GM12878 (cell line): ENCODE results near the gene SMOC2. TPM values are rescaled to one million over a fixed set of nuclear protein-coding genes. Genes with fewer than 3 reads are reported as not detected.

Experiments used
- ATAC-seq: fragments of 200-7000 bp; cut with Tn5 transposase; 3 replicates; pipeline ENCODE4 v1.9.1; 2020; ENCODE audit warnings: mild to moderate bottlenecking, moderate library complexity
- BruUV-seq: library from RNA; stranded (reverse); fragments of 400-500 nt; replicated peaks from 2 replicates; lab custom pipeline; 2021; lab: Mats Ljungman, UMichigan
- CTCF ChIA-PET: fragments of 300-600 bp; sonication (Branson Sonifier 250); formaldehyde crosslinking; extraction: SDS; loops from one replicate; lab custom pipeline; 2021; ENCODE audit warnings: inconsistent platforms; lab: Yijun Ruan, JAX
- POLR2A ChIA-PET: fragments of 350-600 bp; formaldehyde crosslinking; extraction: SDS; loops from one replicate; lab custom pipeline; 2021; ENCODE audit warnings: inconsistent platforms; lab: Charles Lee
- RAD21 ChIA-PET: fragments of 300-600 bp; sonication (Branson Sonifier 250); formaldehyde crosslinking; loops from one replicate; lab custom pipeline; 2023; ENCODE audit warnings: antibody characterized with exemption; ENCODE audit not compliant: unreplicated experiment; lab: Charles Lee
- SMC1A ChIA-PET: fragments of 300-600 bp; sonication (Branson Sonifier 250); formaldehyde crosslinking; loops from one replicate; lab custom pipeline; 2023; ENCODE audit not compliant: unreplicated experiment, uncharacterized antibody; lab: Charles Lee
- DNase-seq: peaks from one replicate; pipeline ENCODE4 v3.0.0-alpha.2; 2011; ENCODE audit warnings: low read depth, low spot score
- FAIRE-seq: peaks from 3 replicates; lab custom pipeline; 2011; peaks lifted over from hg19 to GRCh38; lab: Jason Lieb, UNC
- H2AFZ ChIP-seq: 2 replicates; pipeline ENCODE4 v1.6.0; 2011; ENCODE audit warnings: low read depth, low read length, control low read depth; ENCODE audit not compliant: control insufficient read depth
- H3K27ac ChIP-seq: 2 replicates; pipeline ENCODE4 v1.5.1; 2011; ENCODE audit warnings: control low read depth; ENCODE audit not compliant: control insufficient read depth, insufficient read depth
- H3K27me3 ChIP-seq, 2 experiments: replicated peaks in 1 of 2; 2 replicates each; pipeline versions ENCODE4 v1.6.0 to v1.6.1; 2011; ENCODE audit warnings: low read length in 1 of 2; ENCODE audit not compliant: control insufficient read depth in 2 of 2, insufficient read depth in 2 of 2
- H3K36me3 ChIP-seq, 2 experiments: 2 replicates each; pipeline ENCODE4 v1.5.1; 2011; ENCODE audit warnings: low read length in 1 of 2; ENCODE audit not compliant: control insufficient read depth in 2 of 2, insufficient read depth in 2 of 2
- H3K4me1 ChIP-seq: 2 replicates; pipeline ENCODE4 v1.6.1; 2011; ENCODE audit warnings: mild to moderate bottlenecking, low read length, moderate library complexity, mixed read lengths; ENCODE audit not compliant: control insufficient read depth, insufficient read depth
- H3K4me2 ChIP-seq: 2 replicates; pipeline ENCODE4 v1.6.0; 2011; ENCODE audit warnings: control low read depth; ENCODE audit not compliant: control insufficient read depth, insufficient read depth
- H3K4me3 ChIP-seq: fragments of 200-600 bp; sonication (generic); 2 replicates; pipeline ENCODE4 v1.5.1; 2016
- H3K79me2 ChIP-seq: 2 replicates; pipeline ENCODE4 v1.6.0; 2011; ENCODE audit warnings: low read length; ENCODE audit not compliant: control insufficient read depth, insufficient read depth
- H3K9ac ChIP-seq: 2 replicates; pipeline ENCODE4 v1.8.0; 2011; ENCODE audit warnings: low read length, control low read depth, mixed read lengths; ENCODE audit not compliant: control insufficient read depth, insufficient read depth
- H3K9me3 ChIP-seq: replicated peaks from 3 replicates; pipeline ENCODE4 v1.5.1; 2011; ENCODE audit warnings: mild to moderate bottlenecking, low read length; ENCODE audit not compliant: control insufficient read depth, insufficient read depth
- H4K20me1 ChIP-seq: 2 replicates; pipeline ENCODE4 v1.6.0; 2011; ENCODE audit not compliant: control insufficient read depth, insufficient read depth
- BACH1 ChIP-seq: fragments of 450-650 bp; IDR thresholded peaks from 2 replicates; pipeline ENCODE4 v1.6.1; 2017; ENCODE audit warnings: mild to moderate bottlenecking, borderline replicate concordance
- CBX5 ChIP-seq: sonication (generic); IDR thresholded peaks from 2 replicates; pipeline ENCODE4 v1.6.1; 2016; ENCODE audit warnings: low read depth, moderate library complexity, mild to moderate bottlenecking, inconsistent platforms
- CHD2 ChIP-seq: IDR thresholded peaks from 2 replicates; pipeline ENCODE4 v1.6.1; 2011; ENCODE audit warnings: low read depth, low read length, improper control_type of control experiment, borderline replicate concordance
- CREM ChIP-seq: IDR thresholded peaks from 2 replicates; pipeline ENCODE4 v1.6.1; 2014; ENCODE audit warnings: antibody characterized with exemption, low read depth
- IKZF1 ChIP-seq: fragments of 450-650 bp; conservative IDR thresholded peaks from 2 replicates; pipeline ENCODE4 v1.6.1; 2017; ENCODE audit warnings: antibody characterized with exemption, mild to moderate bottlenecking
- JUNB ChIP-seq: IDR thresholded peaks from 2 replicates; pipeline ENCODE4 v1.6.1; 2016; ENCODE audit warnings: antibody characterized with exemption, mild to moderate bottlenecking
- MTA2 ChIP-seq: fragments of 450-650 bp; IDR thresholded peaks from 2 replicates; pipeline ENCODE4 v1.6.1; 2016; ENCODE audit warnings: low read depth, mild to moderate bottlenecking, moderate library complexity
- MYC ChIP-seq: IDR thresholded peaks from 2 replicates; pipeline ENCODE4 v1.6.1; 2011; ENCODE audit warnings: mild to moderate bottlenecking, low read length, moderate library complexity, inconsistent platforms; ENCODE audit not compliant: insufficient read depth, insufficient replicate concordance, insufficient read length, severe bottlenecking
- POLR2A ChIP-seq: IDR thresholded peaks from 2 replicates; pipeline ENCODE4 v1.6.1; 2011; ENCODE audit warnings: low read depth, mild to moderate bottlenecking, low read length
- RELA ChIP-seq: fragments of 450-650 bp; IDR thresholded peaks from 2 replicates; pipeline ENCODE4 v1.8.0; 2014; ENCODE audit warnings: borderline replicate concordance; ENCODE audit not compliant: partially characterized antibody
- RFX5 ChIP-seq: IDR thresholded peaks from 2 replicates; pipeline ENCODE4 v1.6.1; 2011; ENCODE audit warnings: low read depth, low read length, improper control_type of control experiment
- SMAD1 ChIP-seq: fragments of 450-650 bp; IDR thresholded peaks from 2 replicates; pipeline ENCODE4 v1.6.1; 2018; ENCODE audit warnings: mild to moderate bottlenecking, low read depth; ENCODE audit not compliant: partially characterized antibody
- SRF ChIP-seq, 2 experiments: IDR thresholded peaks; 2 replicates each; pipeline ENCODE4 v1.6.1; 2011; ENCODE audit warnings: low read depth in 2 of 2, low read length in 2 of 2, mild to moderate bottlenecking in 1 of 2, moderate library complexity in 1 of 2
- SUPT20H ChIP-seq: IDR thresholded peaks from 2 replicates; pipeline ENCODE4 v1.6.1; 2011; ENCODE audit warnings: low read depth, mild to moderate bottlenecking, low read length, moderate library complexity, borderline replicate concordance; ENCODE audit not compliant: control insufficient read depth
- TAF1 ChIP-seq: IDR thresholded peaks from 2 replicates; pipeline ENCODE4 v1.6.1; 2011; ENCODE audit warnings: mild to moderate bottlenecking, low read depth, low read length, borderline replicate concordance
- TCF7 ChIP-seq: IDR thresholded peaks from 2 replicates; pipeline ENCODE4 v1.6.1; 2014; ENCODE audit warnings: antibody characterized with exemption, borderline replicate concordance
- ZBED1 ChIP-seq: IDR thresholded peaks from 2 replicates; pipeline ENCODE4 v1.6.1; 2016; ENCODE audit warnings: borderline replicate concordance
- WGBS: methylation state at CpG from one replicate; pipeline ENCODE4 v1.1.6; 2016; ENCODE audit warnings: low lambda C conversion rate; ENCODE audit not compliant: insufficient replicate concordance, insufficient coverage; ENCODE audit errors: missing lambda C conversion rate; 5-methylcytosine and 5-hydroxymethylcytosine counted together
- in situ Hi-C: fragments of 300-500 bp; cut with MboI; formaldehyde crosslinking; loops from 9 replicates; pipeline ENCODE4 v1.14.3; 2018; ENCODE audit warnings: mixed read lengths
- intact Hi-C: fragments of 100-400 bp; cut with micrococcal nuclease; formaldehyde crosslinking; loops from one replicate; pipeline ENCODE4 v1.14.2; 2022; ENCODE audit not compliant: unreplicated experiment
- polyA plus RNA-seq, 11 experiments: library from polyadenylated mRNA; depleted of rRNA in 4 of 11; unstranded in 6 of 11; stranded (reverse) in 5 of 11; fragments of >200 nt; fragmentation: Nextera tagmentation in 4 of 11; fragmentation: Illumina TruSeq in 1 of 11; extraction: Ambion mirVana in 4 of 11; extraction: Trizol in 1 of 11; gene quantifications; 1 replicate in 1 of 11; 2 replicates in 10 of 11; pipeline versions ENCODE4 v1.2.1 to v1.2.3, GENCODE V29; 2011 to 2016; ENCODE audit warnings: inconsistent platforms in 2 of 11, missing spikeins in 2 of 11, low read depth in 1 of 11
- total RNA-seq, 4 experiments: library from RNA; depleted of rRNA in 3 of 4; stranded (reverse); fragments of >200 nt in 3 of 4; fragmentation: Illumina TruSeq in 1 of 4; extraction: Trizol in 1 of 4; gene quantifications; 2 replicates each; pipeline versions ENCODE4 v1.2.1 to v1.2.3, GENCODE V29; 2013 to 2021
- TF ChIP-seq, protein P1 (sequence below): IDR thresholded peaks from 2 replicates; pipeline ENCODE4 v1.6.1; 2012; ENCODE audit warnings: low read depth, low read length, improper control_type of control experiment
- TF ChIP-seq, protein P2 (sequence below): IDR thresholded peaks from 2 replicates; pipeline ENCODE4 v1.6.1; 2012; ENCODE audit warnings: low read length, inconsistent platforms

SMOC2 gene
- total and polyA plus RNA-seq, 10 of the 15 experiments (the other 5 are each of a cell fraction or from before 2014, with no cell fraction given) = 0.10 to 0.12 TPM; not detected in 8

DNA sequence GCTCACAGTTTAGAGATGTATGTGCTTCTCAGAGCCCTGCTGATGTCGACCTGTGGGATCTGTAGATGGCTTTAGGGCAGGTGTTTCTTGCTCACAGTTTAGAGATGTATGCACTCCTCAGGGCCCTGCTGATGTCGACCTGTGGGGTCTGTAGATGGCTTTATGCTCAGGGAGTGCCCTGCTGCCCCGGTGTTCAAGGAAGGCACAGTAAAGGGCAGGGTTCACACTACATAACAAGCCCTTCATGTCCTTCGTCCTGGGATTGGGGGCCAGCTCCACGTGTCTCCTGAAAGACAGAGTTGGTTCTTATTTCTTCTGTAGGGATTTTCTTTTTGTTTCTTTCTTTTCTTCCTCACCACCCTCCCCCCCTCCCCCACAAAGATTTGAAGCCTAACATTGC, 91.1 kb downstream of the SMOC2 start:
- Histone ChIP-seq H3K79me2 (no peaks in the 10 kb centered on the region), H3K4me3 (no peak overlapping the region), H3K9ac (no peak overlapping the region), H3K4me2 (no peak overlapping the region), H3K9me3 (no peaks in the 10 kb centered on the region; the same call in 2 of the 3 replicates), H3K27me3 (no peaks in the 10 kb centered on the region), H3K27ac (no peak overlapping the region), H2AFZ (no peak overlapping the region), H4K20me1 (no peaks in the 10 kb centered on the region), H3K36me3 (no peaks in the 10 kb centered on the region), H3K4me1 (no peaks in the 10 kb centered on the region)
- intact Hi-C loops (no loop called here), in situ Hi-C loops (no loop called here)
- TF ChIP-seq JUNB (no peak), ZBED1 (no peak), SRF (IDR thresholded peaks at IDR 0.05; ENCODE audit: low read depth in 2 of 2, low read length in 2 of 2) (no peak), SMAD1 (no peak), POLR2A (no peak), IKZF1 (no peak), SUPT20H (no peak), RFX5 (no peak), CBX5 (no peak), CREM (no peak), RELA (no peak), BACH1 (no peak), TCF7 (no peak), TAF1 (no peak), CHD2 (no peak), MYC (no peak), MTA2 (no peak)
- TF ChIP-seq, protein P1, sequence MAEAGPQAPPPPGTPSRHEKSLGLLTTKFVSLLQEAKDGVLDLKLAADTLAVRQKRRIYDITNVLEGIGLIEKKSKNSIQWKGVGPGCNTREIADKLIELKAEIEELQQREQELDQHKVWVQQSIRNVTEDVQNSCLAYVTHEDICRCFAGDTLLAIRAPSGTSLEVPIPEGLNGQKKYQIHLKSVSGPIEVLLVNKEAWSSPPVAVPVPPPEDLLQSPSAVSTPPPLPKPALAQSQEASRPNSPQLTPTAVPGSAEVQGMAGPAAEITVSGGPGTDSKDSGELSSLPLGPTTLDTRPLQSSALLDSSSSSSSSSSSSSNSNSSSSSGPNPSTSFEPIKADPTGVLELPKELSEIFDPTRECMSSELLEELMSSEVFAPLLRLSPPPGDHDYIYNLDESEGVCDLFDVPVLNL = no peak
- TF ChIP-seq, protein P2, sequence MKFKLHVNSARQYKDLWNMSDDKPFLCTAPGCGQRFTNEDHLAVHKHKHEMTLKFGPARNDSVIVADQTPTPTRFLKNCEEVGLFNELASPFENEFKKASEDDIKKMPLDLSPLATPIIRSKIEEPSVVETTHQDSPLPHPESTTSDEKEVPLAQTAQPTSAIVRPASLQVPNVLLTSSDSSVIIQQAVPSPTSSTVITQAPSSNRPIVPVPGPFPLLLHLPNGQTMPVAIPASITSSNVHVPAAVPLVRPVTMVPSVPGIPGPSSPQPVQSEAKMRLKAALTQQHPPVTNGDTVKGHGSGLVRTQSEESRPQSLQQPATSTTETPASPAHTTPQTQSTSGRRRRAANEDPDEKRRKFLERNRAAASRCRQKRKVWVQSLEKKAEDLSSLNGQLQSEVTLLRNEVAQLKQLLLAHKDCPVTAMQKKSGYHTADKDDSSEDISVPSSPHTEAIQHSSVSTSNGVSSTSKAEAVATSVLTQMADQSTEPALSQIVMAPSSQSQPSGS = no peak
- ATAC-seq (no peak), DNase-seq (no peak), FAIRE-seq (no peak)
- CTCF ChIA-PET = no interaction called here
- SMC1A ChIA-PET = no interaction called here
- RAD21 ChIA-PET = no interaction called here
- no TSS peak for BruUV-seq
- WGBS = 4% methylated on average over 5 of the region's 5 CpGs
- POLR2A ChIA-PET = no interaction called here
